HG02973 (cell line): ENCODE data around the gene TUT7.

ENCODE experiments used
- ATAC-seq: cut with Tn5 transposase; IDR thresholded peaks from one replicate; pipeline ENCODE4 v1.9.1; 2021; ENCODE audit warnings: moderate library complexity; ENCODE audit not compliant: unreplicated experiment

TUT7 gene

DNA sequence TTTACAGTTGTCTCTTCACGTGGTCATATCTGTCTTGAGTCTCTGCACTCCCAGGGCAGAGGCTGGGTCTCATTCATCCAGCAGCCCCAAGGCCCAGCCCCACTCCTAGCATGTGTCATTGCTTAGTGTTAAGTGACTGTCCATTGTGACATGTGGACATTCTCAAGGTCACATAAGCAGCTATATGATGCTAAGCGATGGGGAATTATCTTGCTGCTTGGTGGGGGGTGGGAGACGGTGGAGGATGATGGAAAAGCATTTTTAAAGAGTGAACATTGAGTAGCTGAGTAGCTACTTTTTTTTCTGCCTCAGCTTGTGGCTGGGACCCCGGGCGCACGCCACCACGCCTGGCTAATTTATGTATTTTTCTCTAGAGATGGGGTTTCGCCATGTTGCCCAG is 94.7 kb downstream of the TUT7 start, which contains the start of gene C9orf153:
TSS of gene C9orf153 (minus strand) at position 101 of the 400 bp plus-strand sequence. CDS start 30,054 bp downstream, outside the sequence.
- no peak for ATAC-seq

DNA sequence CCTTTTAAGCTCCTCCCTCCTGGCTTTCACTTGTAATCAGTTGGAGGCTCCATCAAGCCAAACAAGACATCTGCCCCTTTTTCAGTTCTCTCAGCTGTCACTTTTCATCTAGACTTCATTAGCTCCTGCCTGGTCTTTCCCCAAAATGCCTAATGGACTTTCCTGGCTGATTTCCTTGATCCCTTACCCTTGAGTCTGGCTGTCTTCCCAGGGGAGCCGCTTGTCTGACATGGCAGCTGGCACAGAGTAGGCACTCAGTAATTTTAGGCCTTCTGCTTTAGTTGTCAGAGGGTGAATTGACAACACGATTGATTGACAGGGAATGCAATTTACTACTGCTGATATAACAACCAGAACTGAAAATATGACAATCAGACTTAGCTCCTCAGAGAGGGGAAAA is 96.8 kb downstream of the TUT7 start:
- no peak for ATAC-seq

DNA sequence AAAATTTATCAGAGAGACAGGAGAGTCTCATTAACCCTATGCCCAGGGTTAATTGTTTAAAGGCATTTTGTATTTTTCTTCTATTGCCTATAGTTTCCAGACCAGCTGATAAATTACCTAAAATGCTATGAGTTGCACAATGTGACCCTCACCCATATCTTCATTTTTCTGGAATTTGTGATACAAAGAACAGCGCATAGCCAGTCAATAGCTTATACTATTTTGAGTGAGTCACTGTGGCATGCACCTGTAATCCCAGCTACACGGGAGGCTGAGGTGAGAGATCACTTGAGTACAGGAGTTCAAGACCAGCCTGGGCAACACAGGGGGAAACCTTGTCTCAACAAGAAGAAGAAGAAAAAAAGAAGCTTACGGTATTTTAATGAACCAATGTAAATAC is 97.6 kb downstream of the TUT7 start:
- no peak for ATAC-seq

DNA sequence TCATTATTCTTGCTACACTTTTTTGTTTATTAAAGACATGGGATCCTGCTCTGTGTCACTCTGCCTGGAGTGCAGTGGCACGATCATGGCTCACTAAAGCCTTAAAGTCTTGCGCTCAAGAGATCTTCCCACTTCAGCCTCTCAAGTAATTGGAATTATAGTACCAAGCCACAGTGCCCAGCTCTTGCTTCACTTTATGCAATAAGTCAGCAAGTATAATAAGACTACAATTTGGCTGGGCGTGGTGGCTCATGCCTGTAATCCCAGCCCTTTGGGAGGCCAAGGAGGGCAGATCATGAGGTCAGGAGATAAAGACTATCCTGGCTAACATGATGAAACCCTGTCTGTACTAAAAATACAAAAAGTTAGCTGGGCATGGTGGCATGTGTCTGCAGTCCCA is 100.6 kb downstream of the TUT7 start:
- ATAC-seq = no peak

DNA sequence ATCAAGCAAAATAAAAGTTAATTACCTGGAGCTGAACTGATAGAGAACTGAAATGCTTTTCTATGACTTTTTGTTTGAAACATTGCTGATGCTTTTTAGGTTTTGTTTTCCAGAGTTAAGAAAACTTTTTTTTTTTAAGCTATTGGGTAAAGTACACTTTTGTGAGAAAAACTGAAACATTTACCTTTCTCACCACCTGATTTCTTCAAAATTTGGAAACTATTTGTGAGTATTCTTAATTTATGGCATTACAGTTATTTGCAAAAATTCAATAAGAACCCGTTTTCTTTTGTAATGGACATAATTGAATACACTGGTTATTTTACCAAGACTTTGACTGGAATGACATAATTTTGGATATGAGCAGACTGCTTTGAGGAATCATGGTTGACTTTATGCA is 101.3 kb downstream of the TUT7 start:
- ATAC-seq = no peak

DNA sequence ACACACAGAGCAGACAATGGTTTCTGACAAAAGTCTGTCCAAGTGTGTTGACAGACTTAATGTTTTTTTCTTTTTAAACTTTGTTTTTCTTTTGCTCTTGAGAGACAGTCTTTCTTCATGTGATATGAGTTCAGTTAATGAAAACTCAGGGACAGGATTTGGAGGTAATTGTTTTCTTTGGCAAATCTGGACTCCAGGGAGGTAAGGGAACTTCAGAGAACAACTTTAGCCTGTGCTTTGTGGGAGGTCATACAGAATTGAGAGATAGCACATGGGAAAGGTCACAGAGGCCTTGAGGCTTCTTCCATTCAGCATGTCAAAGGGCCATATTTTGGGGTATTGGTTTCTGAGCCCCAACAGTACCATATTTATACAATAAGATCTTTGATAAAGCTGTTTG is 104.1 kb downstream of the TUT7 start:
- ATAC-seq = no peak

DNA sequence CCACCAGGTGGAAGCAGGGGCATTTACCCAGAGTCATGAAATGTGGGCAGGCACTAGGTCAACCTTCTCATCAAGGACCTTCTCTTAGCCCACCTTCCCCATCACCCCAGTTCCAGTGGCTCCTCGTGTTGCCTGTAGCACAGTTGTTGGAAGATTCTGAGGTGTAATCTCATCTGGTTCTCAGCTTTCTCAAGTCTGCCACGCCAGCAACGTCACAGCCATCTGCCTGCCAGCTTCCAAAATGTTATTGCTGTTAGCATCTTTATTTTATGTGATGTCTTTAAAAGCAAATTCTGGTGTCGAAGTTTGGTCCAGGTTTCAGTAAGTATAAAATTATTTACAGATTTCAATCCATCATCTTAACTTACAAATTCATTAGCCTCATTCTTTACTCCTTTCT is 105.5 kb downstream of the TUT7 start:
- ATAC-seq = no peak

DNA sequence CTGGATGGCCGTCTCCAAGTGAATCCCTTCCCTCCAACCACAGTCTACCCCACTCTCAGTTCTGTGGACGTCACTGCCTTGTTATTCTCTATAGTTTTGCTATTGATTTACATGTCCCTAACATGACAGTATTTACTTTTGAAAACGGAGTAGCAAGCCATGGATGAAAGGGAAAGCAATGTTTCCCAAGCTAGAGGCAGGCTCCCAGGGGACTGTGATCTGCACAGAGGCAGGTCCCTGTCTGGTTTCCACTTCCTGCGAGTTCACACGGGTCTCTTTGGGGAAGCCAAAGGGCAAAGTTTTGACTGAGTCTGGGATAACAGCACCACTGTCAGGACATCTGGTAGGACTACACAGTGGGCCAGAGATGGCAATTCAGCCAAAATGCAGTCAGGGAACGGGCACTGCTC is 107.5 kb downstream of the TUT7 start:
- peak; percentile 84 for ATAC-seq

DNA sequence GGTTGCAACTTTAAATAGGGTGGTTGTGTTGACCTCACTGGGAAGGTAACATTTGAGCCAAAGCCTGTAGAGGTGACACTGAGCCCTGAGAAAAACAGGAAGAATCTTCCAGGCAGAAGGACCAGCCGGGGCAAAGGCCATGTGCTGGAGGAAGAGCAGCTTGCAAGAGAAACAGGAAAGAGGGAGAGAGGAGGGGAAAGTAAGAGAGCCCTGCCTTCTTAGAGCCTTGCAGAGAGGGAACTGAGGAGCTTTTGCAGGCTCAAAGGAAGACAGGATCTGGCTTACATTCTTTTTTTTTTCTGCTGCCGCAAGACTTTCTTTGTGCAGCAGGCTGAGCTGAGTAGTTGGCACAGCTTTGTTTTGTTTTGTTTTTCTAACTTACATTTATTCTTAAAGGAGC is 112.1 kb downstream of the TUT7 start:
- no peak for ATAC-seq

DNA sequence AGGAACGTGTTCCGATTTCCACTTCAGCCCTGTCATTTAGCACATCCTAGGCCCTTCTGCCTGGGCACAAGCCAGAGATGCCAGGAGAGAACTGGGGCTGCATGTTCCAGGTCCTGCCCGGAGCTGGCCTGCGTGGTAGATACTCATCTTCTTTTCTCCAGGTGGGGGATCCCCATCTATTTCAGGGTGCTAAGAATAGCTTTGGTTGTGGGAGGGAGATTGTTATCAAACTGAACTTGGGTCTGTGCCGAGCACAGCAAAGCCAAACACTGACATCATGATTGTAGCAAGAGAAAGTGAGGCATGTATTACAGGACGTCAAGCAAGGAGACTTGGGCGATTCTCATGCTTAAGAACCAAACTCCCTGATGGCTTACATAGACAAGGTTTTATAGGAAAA is 113.0 kb downstream of the TUT7 start:
- no peak for ATAC-seq

DNA sequence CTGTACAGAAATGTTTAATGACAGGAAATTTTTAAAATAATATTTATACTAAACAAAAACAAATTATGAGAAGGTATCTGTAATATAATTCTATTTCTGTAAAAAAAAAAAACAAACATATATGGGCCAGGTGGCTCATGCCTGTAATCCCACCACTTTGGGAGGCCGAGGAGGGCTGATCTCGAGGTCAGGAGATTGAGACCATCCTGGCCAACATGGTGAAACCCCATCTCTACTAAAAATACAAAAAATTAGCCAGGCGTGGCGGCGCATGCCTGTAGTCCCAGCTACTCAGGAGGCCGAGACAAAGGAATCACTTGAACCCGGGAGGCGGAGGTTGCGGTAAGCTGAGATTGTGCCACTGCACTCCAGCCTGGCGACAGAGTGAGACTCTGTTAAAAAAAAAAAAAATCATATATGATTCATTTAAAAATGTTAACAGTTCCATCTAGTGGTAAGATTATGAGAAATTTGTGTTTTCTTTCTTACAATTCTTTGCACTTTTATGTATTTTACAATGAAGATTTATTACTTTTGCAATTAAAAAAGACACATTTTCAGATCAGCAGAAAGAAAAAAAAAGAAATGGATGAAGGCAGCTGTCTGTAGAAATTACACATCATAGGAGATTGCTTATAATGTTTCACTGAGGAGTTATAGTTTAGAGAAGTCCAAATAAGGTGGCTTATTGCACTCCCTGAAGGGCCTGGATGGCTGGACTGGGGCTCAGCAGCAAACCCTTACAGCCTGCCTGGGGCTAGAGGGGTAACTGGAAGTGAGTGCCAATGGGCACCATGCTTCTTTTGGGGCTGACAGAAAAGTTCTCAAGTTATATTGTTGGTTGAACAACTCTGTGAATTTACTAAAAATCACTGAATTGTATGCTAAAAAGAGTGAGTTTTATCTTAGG is 115.1 kb downstream of the TUT7 start:
- no peak for ATAC-seq
